Measurements from ENCODE around the gene STK32B.

Gene STK32B

GRCh38 chr4:5020341-5020740, 30.9 kb upstream of the STK32B start:
- no peak overlapping the region for H3K27ac Mint-ChIP-seq
- ATAC-seq (no peak), DNase-seq (no peak)
- peaks cover 36% of the 10 kb centered on the region for H3K27me3 Mint-ChIP-seq
- no peak overlapping the region for H3K4me3 Mint-ChIP-seq
- peaks cover 14% of the 10 kb centered on the region for H3K4me1 Mint-ChIP-seq
- H3K9me3 Mint-ChIP-seq, result no peaks in the 10 kb centered on the region

DNA sequence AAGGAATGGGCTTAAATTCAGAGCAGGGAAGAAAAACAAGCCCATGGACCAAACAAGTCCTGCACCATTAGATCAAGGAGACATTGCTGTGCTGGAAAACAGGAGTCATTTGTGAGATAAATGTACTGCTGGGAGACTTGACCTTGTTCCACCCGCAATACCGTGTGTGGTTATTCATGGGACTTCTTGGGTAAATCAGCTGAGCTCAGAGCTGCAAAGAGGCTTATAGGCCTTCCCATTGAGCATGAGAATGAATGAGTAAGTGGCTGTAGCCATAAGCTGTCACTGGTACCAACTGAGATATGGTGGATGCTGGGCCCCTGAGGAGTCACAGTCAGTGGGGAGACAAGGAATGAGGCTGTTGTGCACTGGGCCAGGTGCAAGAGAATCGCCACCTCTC, 29.7 kb upstream of the STK32B start:
- peaks cover 14% of the 10 kb centered on the region for H3K4me1 Mint-ChIP-seq
- H3K27ac Mint-ChIP-seq, result no peak overlapping the region
- ATAC-seq (no peak), DNase-seq (no peak)
- H3K9me3 Mint-ChIP-seq, result no peaks in the 10 kb centered on the region
- H3K4me3 Mint-ChIP-seq, result no peak overlapping the region
- peaks cover 27% of the 10 kb centered on the region for H3K27me3 Mint-ChIP-seq

GRCh38 chr4:5024673-5025072, 26.6 kb upstream of the STK32B start:
- Mint-ChIP-seq H3K9me3 (no peaks in the 10 kb centered on the region), H3K4me1 (peaks cover under 1% of the 10 kb centered on the region), H3K4me3 (no peak overlapping the region), H3K27me3 (peaks cover 7% of the 10 kb centered on the region), H3K27ac (no peak overlapping the region)
- ATAC-seq (no peak), DNase-seq (no peak)

DNA sequence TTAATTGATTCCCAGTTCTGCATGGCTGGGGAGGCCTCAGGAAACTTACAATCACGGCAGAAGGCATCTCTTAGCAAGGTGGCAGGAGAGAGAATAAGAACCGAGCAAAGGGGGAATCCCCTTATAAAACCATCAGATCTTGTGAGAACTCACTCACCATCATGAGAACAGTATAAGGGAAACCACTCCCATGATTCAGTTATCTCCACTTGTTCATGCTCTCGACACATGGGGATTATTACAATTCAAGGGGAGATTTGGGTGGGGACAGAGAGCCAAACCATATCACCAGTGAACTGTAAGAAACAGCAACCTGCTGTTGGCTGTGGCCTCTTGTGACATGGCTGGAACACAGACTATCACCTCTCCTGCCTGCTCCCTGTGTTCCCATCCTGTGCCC, 24.9 kb upstream of the STK32B start:
- peaks cover 7% of the 10 kb centered on the region for H3K27me3 Mint-ChIP-seq
- no peak for ATAC-seq

DNA sequence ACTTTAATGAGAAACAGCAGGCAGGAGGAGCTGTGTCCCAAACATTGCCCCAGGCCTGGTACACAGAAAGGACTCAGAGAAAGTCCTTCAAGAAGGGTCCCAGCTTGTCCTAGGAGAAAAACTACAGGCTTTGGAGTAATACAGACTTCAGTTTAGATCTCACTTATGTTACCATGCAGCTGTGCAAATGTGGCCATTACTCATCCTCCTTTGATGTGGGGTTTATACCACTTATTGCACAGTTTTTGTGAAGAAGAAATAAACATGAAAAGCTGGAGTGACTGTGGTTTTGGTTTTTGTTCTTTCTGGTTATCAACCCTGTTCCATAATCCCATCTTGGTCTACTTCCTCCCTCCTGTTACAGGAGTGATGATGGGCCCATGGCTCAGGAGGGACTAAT, 23.9 kb upstream of the STK32B start:
- H3K27me3 Mint-ChIP-seq, result peaks cover 7% of the 10 kb centered on the region
- no peaks in the 10 kb centered on the region for H3K9me3 Mint-ChIP-seq
- DNase-seq (no peak), ATAC-seq (no peak)
- H3K27ac Mint-ChIP-seq, result peak overlapping the region in 1 of 2 donors; percentile 27
- no peaks in the 10 kb centered on the region for H3K4me1 Mint-ChIP-seq
- no peak overlapping the region for H3K4me3 Mint-ChIP-seq

More for the DNA sequence above, 24.9 kb upstream of the STK32B start:
- Mint-ChIP-seq H3K4me1 (no peaks in the 10 kb centered on the region), H3K4me3 (no peak overlapping the region), H3K9me3 (no peaks in the 10 kb centered on the region), H3K27ac (no peak overlapping the region)
- DNase-seq, result no peak

DNA sequence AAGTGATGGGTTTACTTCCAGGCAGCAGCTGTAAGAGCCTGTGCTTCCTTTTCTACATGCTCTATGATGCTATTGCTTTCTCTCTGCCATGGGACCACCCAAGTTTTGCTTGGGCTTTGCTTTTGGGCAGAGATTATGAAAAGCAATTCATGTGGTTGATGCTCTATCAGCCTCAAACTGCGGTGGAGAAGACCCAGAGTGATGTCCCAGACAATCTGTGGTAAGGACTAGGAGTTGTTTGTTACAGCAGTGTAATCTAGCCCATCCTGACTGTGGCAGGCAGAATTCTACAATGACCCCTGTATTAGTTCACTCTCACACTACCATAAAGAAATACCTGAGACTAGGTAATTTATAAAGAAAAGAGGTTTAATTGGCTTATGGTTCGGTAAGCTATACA, 22.8 kb upstream of the STK32B start:
- H3K9me3 Mint-ChIP-seq, result no peaks in the 10 kb centered on the region
- H3K27me3 Mint-ChIP-seq, result peaks cover 7% of the 10 kb centered on the region
- ATAC-seq, result no peak
- H3K27ac Mint-ChIP-seq, result no peak overlapping the region
- no peak for DNase-seq
- peaks cover 8% of the 10 kb centered on the region for H3K4me1 Mint-ChIP-seq
- H3K4me3 Mint-ChIP-seq, result no peak overlapping the region

DNA sequence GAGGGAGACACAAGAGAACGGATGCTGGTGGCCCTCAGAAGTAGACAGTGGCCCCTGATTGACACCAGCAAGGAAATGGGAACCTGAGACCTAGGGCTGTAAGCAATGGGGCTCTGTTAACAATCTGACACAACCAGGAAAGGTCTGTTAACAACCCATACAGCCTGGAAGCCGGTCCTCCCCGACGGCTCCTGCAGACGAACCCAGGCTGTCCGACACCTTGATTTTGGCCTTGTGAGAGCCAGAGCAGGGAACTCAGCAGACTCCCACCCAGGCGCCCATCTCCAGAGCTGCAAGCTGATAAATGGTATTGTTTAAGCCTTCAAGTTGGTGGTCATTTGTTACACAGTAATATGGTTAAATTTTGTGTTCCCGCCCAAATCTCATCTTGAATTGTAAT, 21.8 kb upstream of the STK32B start:
- ATAC-seq, result no peak

GRCh38 chr4:5030221-5030620, 21.1 kb upstream of the STK32B start:
- H3K27me3 Mint-ChIP-seq, result peaks cover 11% of the 10 kb centered on the region

More for the DNA sequence above, 21.8 kb upstream of the STK32B start:
- Mint-ChIP-seq H3K4me1 (peaks cover 12% of the 10 kb centered on the region), H3K4me3 (no peak overlapping the region), H3K9me3 (no peaks in the 10 kb centered on the region), H3K27ac (no peak overlapping the region), H3K27me3 (peaks cover 7% of the 10 kb centered on the region)
- DNase-seq, result no peak

GRCh38 chr4:5030927-5031326, 20.4 kb upstream of the STK32B start:
- no peak overlapping the region for H3K27ac Mint-ChIP-seq
- H3K4me3 Mint-ChIP-seq, result no peak overlapping the region
- H3K27me3 Mint-ChIP-seq, result peaks cover 15% of the 10 kb centered on the region
- no peaks in the 10 kb centered on the region for H3K9me3 Mint-ChIP-seq
- peaks cover 12% of the 10 kb centered on the region for H3K4me1 Mint-ChIP-seq
- DNase-seq (no peak), ATAC-seq (no peak)

More at GRCh38 chr4:5030221-5030620, 21.1 kb upstream of the STK32B start:
- Mint-ChIP-seq H3K4me1 (peaks cover 12% of the 10 kb centered on the region), H3K9me3 (no peaks in the 10 kb centered on the region), H3K27ac (no peak overlapping the region), H3K4me3 (no peak overlapping the region)
- DNase-seq, result no peak
- ATAC-seq, result no peak

- Mint-ChIP-seq H3K27me3 (peaks cover 15% of the 10 kb centered on the region), H3K27ac (peak overlapping the region in 1 of 2 donors; percentile 1), H3K4me1 (peaks cover 12% of the 10 kb centered on the region), H3K4me3 (no peak overlapping the region), H3K9me3 (no peaks in the 10 kb centered on the region)
- ATAC-seq, result no peak
- no peak for DNase-seq
These were observed 18.5 kb upstream of the STK32B start for GRCh38 chr4:5032813-5033212.

DNA sequence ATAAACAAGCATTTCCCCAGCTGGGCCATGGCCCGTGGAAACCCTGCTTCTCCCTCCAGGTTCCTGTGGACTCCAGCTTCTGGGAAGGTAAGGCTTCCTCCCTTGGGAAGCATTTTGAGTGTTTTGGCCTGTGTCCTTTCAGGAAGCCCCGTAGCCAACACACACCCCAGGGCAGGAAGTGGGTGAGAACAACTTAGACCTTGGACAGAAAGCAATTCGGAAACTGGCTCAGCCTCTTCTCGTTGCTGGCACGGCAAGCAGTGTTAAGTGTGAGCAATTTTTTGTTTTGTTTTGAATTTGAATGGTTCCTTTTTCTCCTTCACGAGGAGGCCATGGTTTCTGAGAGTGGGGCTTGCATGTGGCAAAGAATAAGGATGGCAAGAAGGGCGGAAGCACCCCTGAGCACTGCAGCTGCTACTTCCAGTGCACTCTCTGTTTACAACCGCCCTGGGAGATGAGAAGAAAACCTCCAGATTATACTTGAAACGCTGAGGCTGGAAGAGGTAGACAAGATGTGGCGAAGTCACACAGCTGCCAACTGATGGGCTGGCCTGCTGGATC, 17.9 kb upstream of the STK32B start:
- ATAC-seq, result peak; percentile 43
- peak overlapping the region; percentile 21 to 54 for H3K4me3 Mint-ChIP-seq

DNA sequence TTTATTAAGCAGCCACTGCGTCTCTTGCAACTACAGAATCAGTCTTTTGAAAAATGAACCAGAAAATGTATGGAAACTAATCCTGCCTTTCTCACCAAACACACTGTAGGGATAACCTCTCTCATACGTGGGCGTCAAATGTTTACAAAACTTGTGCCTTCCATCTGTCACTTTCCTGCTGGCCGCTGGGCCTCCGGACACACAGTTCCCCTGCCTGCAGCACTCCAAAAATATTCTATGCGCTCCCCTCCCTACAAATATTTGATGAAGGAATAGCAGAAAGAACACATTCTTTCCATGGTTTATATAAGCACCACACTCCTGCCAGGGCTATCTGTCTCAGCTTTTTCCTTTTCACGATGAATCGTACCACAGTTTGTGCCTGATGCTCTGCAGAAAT, 17.1 kb upstream of the STK32B start:
- DNase-seq (no peak), ATAC-seq (no peak)
- Mint-ChIP-seq H3K4me1 (peaks cover 12% of the 10 kb centered on the region), H3K27me3 (peaks cover 11% of the 10 kb centered on the region), H3K27ac (no peak overlapping the region), H3K9me3 (no peaks in the 10 kb centered on the region), H3K4me3 (no peak overlapping the region)

More for the DNA sequence above, 17.9 kb upstream of the STK32B start:
- Mint-ChIP-seq H3K27me3 (peaks cover 15% of the 10 kb centered on the region), H3K4me1 (peaks cover 12% of the 10 kb centered on the region), H3K9me3 (no peaks in the 10 kb centered on the region), H3K27ac (peak overlapping the region in 1 of 2 donors; percentile 75)
- DNase-seq, result no peak

DNA sequence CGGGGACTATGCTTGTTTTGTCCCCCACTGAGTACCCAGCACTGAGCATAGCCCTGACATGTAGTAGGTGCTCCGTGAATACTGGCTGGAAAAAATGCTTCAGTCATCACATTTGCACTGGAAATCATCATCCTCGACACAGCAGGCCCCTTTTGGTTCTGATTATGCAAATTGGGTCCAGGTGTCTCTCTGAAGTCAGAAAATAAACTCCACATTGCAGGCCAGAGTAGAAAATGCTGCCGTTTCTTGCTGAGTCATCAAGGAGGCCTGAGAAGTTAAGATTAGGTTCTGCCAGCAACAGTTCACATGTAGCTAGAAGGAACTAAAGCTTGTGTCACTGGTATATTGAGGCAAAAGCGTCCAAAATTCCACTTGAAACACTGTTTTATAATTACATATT, 15.0 kb upstream of the STK32B start:
- H3K4me3 Mint-ChIP-seq, result no peak overlapping the region
- no peaks in the 10 kb centered on the region for H3K9me3 Mint-ChIP-seq
- DNase-seq (no peak), ATAC-seq (no peak)
- no peak overlapping the region for H3K27ac Mint-ChIP-seq
- H3K4me1 Mint-ChIP-seq, result peaks cover 12% of the 10 kb centered on the region
- peaks cover 8% of the 10 kb centered on the region for H3K27me3 Mint-ChIP-seq

DNA sequence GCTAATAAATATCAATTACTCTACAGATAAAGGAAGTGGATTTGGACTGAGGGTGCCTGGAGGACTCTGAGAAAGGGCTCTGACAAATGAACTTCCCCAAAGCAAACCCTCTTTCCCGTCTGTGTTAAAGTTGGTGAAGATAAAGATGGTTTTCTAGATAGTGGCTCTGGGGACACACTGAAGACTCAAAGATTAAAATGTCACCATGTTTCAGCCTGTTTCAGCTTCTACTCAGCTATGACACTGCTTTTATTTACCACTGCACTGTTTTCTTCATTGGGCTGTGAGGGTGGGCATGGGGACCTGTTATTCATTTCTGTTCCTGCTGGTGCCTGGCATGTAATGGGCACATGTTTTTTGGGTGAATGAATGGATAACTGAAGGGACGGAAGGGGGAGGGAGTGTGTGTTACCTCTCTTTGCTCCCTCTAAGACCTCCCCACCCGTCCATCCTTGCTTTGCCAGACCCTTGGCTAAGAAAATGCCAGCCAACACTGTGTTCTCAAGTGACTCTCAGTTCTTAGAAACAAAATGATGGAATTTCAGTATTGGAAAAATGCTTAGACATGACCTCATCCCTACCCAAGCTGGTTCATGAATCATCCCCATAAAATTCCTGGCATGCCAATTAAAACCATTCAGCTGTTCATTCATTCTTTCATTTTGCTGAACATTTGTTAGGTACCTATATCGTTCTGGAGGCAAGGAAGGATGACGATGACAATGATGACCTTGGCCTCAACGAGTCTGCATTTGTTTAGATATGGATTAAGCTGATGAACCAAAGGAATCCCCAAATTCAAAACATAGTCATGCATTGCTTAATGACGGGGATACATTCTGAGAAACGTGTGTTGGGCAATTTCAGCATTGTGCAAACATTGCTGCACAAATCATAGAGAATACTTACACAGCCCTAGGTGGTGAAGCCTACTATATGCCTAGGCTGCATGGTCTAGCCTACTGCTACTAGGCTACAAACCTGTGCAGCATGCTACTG, 13.4 kb upstream of the STK32B start:
- Mint-ChIP-seq H3K27me3 (peaks cover 8% of the 10 kb centered on the region), H3K9me3 (no peaks in the 10 kb centered on the region), H3K4me3 (no peak overlapping the region), H3K4me1 (peaks cover 11% of the 10 kb centered on the region), H3K27ac (no peak overlapping the region)
- ATAC-seq (no peak), DNase-seq (no peak)

DNA sequence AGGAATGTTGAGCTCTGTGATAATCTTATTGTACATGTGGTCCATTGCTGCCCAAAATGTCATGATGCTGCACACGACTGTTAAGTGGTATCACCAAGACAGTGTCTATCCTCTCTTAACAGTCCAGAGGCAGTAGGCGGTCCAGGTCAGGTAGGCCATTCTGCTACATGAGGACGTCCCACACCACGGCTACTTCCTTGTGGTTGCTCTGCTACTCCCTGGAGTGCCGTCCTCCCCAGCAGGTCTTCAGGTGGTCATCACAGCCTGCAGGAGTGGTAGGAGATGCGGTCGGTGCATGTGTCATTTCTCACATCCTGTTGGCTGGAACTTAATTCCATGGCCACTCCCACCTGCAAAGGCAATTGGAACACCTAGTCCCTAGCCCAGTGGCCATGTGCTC, 11.5 kb upstream of the STK32B start:
- ATAC-seq, result no peak

More for the DNA sequence above, 11.5 kb upstream of the STK32B start:
- Mint-ChIP-seq H3K9me3 (peaks cover 0 to 2% of the 10 kb centered on the region in 2 donors), H3K27me3 (peaks cover 22% of the 10 kb centered on the region), H3K4me3 (no peak overlapping the region), H3K4me1 (peaks cover 2% of the 10 kb centered on the region), H3K27ac (no peak overlapping the region)
- DNase-seq, result no peak

Data from stimulated activated naive CD8-positive, alpha-beta T cell treated with anti-CD3 and anti-CD28 coated beads, Interleukin-15, amount 100 ng/mL, for 72 hours (primary cell).